Stimulated activated CD4-positive, alpha-beta T cell treated with anti-CD3 and anti-CD28 coated beads, Interleukin-1b, Interleukin-23, amount 100 ng/mL, for 48 hours (primary cell): ENCODE measurements around the gene STUM.
"Not testable (repeated sequence)": the region's sequence is repeated elsewhere in the genome, so short reads cannot be mapped to it uniquely, and the experiment has no call there.

Experiments
- DNase-seq: peaks from one replicate; pipeline ENCODE4 v3.0.0-alpha.2; 2020

STUM gene

DNA sequence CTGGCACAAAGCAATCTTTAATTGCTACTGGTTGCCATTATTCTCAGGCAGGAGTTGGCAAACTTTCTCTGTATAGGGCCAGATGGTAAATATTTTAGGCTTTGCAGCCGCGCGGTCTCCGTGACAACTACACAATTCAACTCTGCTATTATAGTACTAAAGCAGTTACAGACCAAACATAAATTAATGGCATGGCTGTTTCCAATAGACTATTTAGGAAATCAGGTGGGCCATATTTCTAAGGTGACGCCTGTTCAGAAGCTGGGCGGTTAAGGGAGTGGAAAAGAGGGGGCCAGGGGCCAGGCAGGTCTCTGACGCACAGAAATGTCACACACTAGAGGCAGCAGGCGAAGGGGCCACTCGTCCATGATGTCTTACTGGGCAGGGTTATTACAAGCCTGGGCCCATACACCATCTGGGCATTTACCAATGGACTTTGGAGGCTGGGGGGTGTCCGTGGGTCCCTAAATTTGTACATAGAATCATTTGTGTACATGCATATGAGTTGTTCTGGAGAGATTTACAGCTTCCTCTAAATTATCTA lies 80.1 kb downstream of the STUM start:
- DNase-seq = no peak

DNA sequence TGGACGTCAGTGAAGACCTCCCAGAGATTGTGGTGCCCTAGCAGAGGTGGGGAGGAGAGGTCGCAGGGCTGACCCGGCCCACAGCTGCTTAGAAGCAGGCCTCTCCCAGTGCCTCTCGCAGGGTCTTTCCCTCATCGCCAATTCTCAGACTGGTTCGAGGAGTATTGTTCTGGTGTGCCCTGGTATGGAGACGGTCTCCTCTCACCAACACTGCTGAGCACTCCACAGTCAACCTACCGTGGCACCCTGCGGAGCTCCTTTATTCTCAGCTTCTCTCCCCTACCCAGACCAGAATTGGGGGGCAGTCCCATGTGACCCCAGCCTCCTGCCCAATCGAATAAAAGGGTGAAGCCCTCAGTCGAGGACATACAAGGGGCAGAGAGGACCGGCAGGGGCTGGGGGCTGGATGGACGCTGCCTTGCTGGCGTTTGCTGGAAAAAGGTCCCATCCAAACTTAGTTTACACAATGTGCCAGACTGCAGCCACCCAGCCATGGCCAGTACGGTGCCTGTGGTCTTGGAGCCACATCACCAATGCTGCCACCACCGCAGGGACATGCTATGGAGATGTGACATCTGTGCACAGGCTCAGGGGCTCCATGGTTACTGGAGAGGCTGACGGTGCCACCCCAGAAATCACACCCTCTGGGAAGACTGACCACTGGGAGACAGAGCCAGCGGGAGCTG lies 80.8 kb downstream of the STUM start:
- DNase-seq = no peak

DNA sequence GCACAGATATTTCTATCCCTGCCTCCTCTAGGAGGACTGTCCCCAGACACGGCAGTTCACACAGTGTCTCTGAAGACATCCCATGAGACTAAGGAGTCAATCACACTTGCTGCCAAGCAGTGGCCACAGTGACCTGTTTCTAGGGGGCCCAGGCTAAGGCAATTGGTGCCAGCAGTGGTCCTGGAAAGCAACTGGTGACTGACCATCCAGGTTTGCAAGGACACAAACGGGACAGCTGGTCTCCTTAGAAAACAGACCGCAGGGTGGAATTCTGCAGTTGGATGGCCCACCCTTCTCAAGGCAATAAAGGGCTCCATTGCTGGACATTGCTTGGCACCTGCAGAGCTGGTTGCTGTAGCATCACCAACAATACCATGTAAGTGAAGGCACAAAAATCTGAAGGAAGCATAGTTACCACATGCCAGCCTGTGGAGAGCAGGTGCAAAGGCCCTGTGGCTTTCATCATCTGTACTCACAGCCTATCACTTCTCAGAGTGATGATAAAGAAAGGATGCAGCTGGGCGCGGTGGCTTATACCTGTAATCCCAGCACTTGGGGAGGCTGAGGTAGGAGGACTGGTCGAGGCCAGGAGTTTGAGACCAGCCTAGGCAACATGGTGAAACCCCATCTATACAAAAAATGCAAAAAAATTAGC lies 81.5 kb downstream of the STUM start:
- DNase-seq = no peak

DNA sequence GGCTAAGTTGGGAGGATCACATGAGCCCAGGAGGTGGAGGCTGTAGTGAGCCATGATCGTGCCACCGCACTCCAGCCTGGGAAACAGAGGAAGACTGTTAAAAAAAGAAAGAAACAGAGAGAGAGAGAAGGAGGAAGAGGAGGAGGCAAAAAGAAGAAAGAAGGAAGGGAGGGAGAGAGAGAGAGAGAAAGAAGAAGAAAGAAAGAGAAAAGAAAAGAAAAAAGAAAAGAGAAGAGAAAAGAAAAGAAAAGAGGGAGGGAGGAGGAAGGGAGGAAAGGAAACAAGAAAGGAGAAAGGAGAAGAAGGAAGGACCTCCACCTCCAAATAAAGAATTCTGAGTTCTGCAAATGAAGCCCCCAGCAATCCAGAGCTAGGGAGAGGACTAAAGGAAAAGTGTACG lies 82.0 kb downstream of the STUM start:
- DNase-seq = no peak

DNA sequence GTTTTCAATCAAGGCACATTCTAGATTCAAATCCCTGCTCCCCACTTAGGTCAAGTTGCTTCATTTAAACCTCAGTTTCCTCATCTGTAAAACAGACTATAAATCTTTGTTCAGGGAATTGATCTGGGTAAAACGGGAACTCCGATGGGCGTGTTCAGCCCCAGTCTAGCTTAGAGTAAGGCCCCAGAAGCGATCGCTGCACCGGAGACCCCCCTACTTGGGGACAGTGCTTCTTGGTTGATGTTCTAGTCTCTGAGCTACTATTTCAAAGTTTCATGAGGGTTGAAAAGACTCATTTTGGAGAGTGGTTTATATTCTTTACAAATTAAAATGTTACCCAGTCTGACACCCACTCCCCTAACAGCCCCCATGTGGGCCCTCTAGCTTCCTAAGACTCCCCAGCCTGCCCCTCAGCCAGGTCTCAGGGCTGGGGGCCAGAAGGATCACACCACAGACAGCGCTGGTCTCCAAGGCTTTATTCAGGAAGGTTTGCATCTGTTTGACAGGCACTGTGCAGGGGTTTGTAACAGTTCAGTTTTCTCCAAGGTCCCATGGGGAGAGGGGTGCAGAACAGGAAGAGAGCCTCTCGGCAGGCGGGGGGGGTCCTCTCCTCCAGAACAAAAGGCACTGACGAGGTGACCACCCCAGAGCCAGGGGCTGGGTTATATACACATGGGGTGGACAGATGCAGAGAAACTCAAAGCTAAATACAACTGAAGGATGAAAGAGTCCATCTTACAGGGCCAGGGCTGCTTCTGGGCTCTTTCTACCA lies 82.9 kb downstream of the STUM start:
- DNase-seq = no peak

DNA sequence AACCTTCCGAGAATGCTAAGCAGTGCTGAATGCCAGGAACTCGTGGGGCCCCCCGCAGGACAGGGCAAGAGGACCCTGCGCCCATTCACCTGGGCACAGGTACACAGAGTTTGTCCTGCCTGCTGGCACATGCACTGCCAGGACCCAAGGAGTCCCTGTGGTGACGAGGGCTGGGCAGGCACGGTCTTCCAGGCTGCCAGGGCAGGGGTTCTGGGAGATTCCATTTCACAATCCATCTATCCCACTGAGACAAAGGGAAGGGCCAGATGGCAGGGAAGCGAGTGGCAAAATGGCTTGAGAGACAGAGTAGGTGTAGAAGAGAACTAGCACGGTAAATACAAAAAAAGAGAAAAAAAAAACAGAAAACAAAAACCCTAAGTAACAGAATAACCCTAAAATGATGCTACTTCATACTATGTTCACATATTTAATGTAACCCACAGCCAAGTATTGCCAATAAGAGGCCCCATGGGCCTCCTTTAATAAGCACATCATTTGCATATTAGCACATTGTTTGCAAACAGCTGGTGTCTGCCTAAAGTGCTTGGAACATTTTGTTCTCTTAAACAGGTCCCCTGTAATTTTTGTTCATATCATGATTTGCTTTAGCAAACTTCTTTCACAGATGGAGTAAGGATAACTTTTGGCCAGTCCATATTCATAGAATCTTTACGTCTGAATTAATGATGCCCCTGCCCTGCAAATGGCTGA lies 83.8 kb downstream of the STUM start:
- DNase-seq = no peak

DNA sequence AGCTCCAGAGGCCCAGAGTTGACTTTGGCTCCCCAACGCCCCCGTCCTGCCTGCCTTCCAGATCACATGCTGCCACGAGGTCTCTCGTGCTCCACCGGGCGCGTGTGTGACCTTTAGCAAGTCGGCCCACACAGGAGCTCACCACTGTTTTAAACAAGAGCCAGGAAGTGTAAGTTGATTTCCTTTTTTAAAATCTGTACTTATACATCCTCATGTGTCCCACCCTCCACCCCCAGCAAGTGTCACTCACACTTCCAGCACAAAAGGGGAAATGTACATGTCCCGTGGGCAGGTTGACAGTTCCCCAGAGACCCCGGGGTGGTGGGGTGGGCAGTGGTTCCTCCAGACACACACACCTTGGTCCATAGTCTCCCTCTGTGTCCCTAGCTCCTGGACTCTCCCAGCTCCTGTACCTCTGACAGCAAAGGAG lies 84.4 kb downstream of the STUM start:
- peak; percentile 55 for DNase-seq

DNA sequence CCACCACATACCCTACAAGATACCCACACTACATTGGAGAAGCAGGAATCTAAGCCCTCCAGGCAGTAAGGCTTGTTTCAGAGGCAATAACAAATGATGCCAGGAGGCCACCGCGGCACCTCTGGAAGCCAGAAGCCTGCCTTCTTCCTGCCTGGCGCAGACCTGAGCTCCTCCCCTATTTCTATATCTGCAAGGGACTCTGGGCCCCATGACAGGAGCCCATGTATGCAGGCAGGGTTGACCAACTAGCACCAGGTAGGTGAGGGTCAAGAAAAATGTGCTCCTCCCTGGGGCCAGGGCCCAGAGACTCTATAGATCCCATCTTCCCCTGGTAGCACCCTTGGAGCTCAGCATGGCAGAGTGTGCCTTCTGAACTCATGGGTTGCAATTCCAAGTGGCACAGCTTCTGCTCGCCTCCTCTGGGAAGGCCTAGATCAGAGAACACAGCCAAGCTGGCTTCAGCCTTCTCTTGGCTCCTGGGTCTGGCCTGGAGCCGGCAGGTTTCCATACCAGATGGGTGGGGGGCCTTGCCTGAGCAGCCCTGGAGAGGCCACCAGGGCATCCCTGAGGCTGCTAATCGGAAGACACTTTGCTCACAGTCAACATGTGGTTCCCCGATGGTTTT lies 85.1 kb downstream of the STUM start:
- DNase-seq = no peak

DNA sequence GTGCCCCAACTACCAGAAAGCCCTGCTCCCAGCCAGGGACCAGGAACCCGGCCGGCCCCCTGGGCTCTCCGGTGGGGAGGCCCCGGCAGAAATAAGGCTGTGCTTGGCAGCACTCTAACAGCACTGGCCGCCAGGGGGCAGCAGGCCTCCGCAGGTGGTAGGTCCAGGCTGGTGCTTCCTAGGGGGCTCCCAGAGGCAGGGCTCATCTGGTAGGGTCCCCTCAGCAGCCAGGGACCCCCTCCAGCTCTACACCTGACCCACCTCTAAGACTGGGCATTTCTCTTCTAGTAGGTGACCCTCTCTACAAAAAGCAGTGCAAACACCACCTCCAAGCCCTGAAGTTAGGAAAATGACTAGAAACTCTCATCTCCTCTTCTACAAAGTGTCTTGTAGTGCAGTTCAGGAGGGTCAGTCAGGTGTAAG lies 85.6 kb downstream of the STUM start:
- DNase-seq = peak; percentile 81

DNA sequence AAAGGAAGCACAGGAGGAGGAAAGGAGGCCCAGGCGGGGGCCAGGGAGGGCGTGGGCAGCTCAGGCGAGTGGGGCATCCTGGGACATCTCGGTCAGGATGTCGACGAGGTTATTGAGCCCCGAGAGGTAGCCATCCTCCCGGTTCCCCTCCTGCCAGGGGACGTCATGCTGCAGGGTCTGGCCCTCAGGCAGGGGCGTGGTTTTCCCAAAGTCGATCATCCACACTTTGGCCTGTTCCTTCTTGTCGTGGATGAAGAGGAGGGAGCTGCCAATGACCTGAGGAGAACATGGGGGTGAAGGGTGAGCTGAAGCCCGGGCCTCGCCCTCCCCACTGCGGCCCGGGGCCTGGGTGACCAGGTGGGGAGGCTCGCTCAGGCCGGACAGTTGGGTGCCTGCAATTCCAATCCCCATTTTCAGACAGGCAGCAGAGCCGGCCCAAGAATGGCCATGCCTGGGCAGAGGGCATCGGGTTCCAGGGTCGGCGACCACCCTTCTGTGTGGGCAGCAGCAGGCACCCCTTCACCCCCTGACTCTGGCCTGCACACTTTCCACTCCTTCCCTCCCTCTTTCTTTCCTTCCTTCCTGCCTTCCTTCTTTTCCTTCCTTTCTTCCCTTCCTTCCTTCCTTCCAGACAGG lies 86.2 kb downstream of the STUM start:
- DNase-seq = no peak

DNA sequence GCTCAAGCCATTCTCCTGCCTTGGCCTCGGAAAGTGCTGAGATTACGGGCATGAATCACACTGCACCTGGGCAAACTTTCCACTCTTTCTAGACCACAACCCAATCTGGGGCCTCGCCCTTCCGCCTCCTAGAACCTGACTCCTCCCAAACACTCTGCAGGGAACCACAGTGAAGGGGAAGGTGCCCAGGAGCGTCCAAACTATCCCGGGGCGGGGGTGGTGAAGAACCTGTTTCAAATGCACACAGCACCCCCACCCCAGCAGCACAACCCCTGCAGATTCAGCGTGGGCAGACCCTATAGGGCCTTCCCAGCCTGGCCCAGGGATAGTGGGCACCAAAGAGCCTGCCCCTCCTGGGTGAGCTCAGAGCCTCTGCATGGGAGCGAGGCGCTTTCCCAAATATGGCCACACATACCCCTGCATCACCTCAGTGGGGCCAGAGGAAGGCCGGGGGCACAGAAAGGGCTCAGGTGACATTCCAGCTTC lies 86.9 kb downstream of the STUM start:
- peak; percentile 56 for DNase-seq

DNA sequence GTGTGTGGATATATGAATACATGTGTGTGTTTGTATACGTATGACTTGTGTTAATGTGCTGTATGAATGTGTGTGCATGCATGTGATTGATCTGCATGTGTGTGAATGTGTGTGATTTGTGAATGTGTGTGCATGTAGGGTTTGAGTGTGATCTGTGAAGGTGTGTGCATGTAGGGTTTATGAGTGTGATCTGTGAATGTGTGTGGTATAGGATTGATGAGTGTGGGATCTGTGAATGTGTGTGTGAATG lies 88.2 kb downstream of the STUM start:
- DNase-seq = no peak

DNA sequence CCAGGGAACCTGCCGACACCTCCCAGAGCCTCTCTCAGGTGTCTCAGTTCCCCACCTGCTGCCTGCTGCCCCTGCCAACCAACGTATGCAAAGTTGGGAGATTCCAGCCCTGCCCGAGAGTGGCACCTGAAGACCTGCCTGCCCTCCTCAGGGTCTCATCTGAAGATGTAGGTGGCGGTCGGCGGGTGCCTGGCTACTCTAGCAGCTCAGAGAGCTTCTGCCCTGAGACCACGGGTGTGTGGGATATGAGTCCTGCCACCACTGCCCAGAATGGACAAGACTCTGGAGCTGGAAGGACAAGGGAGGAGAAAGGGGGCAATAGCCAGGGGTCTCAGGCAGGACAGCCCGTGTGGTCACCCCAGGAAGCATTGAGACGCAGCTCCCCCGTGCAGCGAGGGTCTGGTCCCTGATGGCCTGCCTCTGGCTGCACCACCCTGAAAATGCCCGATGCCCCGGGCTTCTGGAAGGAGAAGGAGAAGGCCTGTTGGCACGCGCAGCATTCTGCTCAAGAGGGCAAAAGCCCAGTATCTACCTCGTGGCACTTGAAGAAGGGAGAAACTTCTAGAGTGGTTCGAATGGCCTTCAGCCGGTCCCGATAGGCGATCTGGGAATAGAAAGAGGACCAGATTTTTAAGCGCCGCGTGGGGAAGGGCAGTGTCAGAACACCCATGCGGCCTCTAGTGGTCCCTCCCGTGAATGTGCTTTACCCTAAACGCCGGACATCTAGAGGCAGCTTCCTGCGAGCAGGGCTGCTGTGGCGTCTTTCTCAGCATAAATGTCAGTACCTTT lies 88.8 kb downstream of the STUM start:
- DNase-seq = no peak

DNA sequence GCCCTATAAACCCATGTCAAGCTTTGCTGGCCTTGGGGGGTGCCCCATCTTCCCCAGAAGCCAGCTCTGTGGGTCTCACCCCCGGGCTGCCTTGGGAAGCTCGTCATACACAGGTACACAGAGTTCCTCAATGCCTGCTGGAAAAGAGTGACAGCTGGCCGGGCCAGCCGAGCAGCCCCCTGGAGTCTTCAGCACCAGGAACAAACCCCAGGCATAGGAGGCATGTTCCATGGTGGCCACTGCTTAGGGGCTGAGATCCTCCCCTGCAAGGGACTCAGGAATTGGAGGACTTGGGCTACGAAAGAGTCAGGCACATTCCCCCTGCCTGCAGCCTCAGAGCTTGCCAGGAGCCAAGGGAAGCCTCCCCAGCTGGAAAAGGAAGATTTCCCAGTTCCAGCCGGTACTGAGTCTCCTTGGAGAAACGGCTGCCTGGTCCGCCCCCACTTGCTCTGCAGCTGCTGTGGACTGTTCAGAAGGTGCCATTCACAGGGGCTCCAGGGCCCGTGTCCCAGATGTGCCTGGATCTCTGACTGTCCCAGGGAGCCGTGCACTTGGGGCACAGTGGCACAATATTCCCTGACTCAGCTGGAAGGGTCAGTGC lies 89.5 kb downstream of the STUM start:
- no peak for DNase-seq

DNA sequence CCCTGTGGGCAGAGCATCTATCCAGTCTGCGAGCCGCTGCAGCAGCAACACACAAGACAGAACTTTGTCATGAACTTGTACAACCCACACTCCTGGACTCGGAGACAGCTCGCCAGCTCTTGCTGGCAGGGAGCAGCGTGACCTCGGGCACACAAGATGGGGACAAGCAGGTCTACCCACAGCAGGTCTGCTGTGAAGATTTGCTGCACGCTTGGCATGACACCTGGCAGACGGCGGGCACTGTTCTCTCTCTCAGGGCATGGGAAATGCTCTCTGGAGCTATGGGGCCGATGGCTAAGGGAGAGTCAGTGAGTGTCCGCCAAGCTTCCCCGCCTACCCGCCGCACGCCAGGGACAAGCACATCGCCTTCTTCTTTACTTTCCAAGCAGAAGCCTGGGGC lies 90.0 kb downstream of the STUM start:
- no peak for DNase-seq

DNA sequence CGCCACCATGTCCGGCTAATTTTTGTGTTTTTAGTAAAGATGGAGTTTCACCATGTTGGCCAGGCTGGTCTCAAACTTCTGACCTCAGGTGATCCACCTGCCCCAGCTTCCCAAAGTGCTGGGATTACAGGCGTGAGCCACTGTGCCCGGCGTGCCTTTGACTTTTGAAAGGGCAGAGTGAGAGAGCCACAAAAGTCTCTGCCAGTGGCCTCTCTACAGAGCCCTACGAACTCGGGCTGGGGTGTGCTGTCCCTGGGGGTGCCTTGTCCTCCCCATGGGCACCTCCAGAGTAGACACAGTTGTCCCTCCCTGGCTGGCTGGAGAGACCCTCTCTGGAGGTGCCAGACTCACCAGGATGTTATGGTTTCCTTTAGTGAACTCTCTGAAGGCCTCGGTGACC lies 90.6 kb downstream of the STUM start:
- not testable (repeated sequence) for DNase-seq

DNA sequence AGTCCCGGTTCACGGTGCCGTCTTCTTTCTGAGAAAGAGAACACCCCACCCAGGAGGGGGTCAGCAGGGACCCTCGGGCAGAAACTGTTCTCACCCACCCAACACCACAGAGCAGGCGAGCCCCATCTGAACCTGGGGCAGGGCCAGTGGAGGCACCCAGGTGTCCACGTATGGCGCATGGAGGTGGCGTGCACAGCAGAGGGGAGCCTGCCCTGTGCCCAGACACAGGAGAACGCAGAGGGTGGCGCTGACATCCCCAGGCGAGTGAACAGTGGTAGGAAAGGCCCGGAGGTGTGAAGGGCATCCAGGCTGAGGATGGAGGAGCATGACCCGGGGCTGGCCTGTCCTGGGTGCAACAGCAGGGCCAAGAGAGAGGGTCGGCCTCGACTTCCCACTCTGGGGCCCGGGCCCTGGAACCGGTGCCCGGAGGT lies 91.1 kb downstream of the STUM start:
- DNase-seq = no peak

DNA sequence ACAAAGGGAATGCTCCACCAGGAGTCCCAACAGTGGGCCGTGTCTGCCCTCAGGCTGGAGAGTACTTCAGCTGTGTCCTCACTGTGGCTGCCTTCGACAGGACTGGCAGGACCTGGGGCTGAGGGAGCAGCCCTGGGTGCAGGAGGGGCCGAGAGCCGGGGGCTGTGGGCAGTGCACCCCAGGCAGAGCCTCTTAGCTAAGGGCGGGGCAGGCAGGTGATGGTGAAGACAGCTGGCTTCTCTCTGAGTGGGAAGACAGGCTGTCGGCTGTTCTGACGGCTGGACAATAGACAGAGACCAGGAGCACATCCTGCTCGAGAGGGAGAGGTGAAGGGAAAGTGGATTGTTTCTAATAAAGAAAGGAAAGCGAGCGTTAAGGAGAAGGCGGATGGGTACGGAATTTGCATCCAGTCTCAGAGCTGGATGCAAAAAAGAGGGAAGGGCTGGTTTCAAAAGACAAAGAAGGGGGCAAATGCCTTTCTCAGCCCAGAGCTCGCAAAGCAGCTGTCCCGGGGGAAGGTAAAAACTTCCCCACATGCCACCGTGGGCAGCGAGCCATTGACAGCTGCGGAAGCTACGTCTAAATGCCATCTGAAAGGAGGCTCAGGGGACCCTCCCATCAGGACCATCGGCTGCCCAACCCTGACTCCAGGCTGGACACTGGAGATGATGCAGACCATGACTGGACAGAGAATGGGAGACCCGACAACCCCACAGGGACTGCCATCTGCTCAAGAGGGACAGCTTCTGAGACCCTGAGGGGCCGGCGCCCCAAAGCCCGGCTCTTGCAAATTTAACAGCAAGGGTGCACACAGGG lies 92.0 kb downstream of the STUM start:
- DNase-seq = no peak

DNA sequence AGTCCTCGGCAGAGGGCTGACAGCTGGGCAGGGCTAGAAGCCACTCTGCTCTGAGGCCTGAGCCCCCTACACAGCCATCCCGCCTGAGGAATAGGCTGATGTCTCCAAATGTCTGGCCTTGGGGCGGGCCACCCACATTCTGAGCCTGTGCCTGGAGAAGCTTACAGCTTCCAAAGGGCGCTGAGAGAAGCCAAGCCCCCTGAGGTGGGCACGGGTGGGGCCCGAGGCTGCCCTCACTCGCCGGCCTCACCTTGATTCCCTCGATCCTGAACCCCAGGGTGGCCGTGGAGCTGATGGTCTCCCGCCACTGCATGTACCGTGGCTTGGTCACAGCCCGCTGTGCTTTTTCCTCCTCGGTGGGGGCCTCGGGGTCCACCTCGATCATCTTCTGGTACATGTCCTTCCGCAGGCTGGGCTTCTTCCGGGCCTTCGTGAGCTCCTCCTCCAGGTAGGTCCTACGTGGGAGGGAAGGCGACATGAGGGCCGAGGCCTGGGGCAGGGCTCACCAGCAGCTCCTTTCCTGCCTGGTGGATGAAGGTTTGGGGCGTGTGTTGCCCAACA lies 93.2 kb downstream of the STUM start:
- DNase-seq = no peak

DNA sequence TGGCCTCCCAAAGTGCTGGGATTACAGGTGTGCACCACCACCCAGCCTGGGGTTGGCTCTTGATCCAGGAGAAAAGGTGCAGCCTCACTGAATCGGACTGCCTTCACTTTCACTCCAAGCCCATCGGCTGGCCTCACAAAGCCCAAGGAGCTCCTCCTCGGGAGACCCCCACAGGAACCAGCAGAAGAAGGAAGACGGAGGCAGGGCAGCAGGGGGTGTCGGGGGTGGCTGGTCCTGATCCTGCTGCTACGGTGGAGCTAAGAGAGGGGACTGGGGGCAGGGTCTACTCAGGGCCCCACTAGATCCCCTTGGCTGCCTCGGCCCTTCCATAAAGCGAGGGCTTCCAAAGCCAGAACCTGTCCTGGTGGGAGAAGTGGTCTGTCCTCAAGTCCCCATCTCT lies 93.9 kb downstream of the STUM start:
- no peak for DNase-seq
